Fibroblast of lung (primary cell): ENCODE results near the gene NUB1. TPM values are rescaled to one million over a fixed set of nuclear protein-coding genes. Genes with fewer than 3 reads are reported as not detected.

ENCODE experiments used
- DNase-seq, 2 donors: peaks; one replicate each; pipeline versions ENCODE4 v3.0.0 to v3.0.0-alpha.2; 2010; ENCODE audit warnings: low read depth in 2 of 2
- H2AFZ ChIP-seq: 2 replicates; pipeline ENCODE4 v1.5.1; 2012; ENCODE audit warnings: low read length, control low read depth, inconsistent platforms
- H3K27ac ChIP-seq: 2 replicates; pipeline ENCODE4 v1.5.1; 2011; ENCODE audit warnings: low read length, control low read depth; ENCODE audit not compliant: insufficient read depth
- H3K27me3 ChIP-seq: 2 replicates; pipeline ENCODE4 v1.5.1; 2011; ENCODE audit warnings: mild to moderate bottlenecking, low read length; ENCODE audit not compliant: control insufficient read depth, insufficient read depth
- H3K36me3 ChIP-seq: 2 replicates; pipeline ENCODE4 v1.5.1; 2011; ENCODE audit warnings: low read length; ENCODE audit not compliant: control insufficient read depth, insufficient read depth
- H3K4me1 ChIP-seq: 2 replicates; pipeline ENCODE4 v1.5.1; 2011; ENCODE audit warnings: low read length; ENCODE audit not compliant: control insufficient read depth, insufficient read depth; ENCODE audit errors: extremely low read depth
- H3K4me2 ChIP-seq: 2 replicates; pipeline ENCODE4 v1.5.1; 2011; ENCODE audit warnings: low read length, control low read depth; ENCODE audit not compliant: insufficient read depth; ENCODE audit errors: extremely low read depth
- H3K4me3 ChIP-seq, 4 experiments: fragments of 200-600 bp in 1 of 4; sonication (generic) in 1 of 4; replicated peaks in 1 of 4; 2 replicates each; pipeline ENCODE4 v1.5.1; 2011 to 2016; ENCODE audit warnings: low read length in 4 of 4, low read depth in 3 of 4, mild to moderate bottlenecking in 3 of 4, control low read depth in 2 of 4, inconsistent platforms in 1 of 4, mixed read lengths in 1 of 4; ENCODE audit not compliant: insufficient read depth in 1 of 4; ENCODE audit errors: control extremely low read depth in 1 of 4
- H3K79me2 ChIP-seq: 2 replicates; pipeline ENCODE4 v1.5.1; 2012; ENCODE audit warnings: mild to moderate bottlenecking, low read length, inconsistent platforms; ENCODE audit not compliant: control insufficient read depth, insufficient read depth
- H3K9ac ChIP-seq: 2 replicates; pipeline ENCODE4 v1.5.1; 2011; ENCODE audit warnings: mild to moderate bottlenecking, low read length, control low read depth; ENCODE audit not compliant: insufficient read depth
- H3K9me3 ChIP-seq: 2 replicates; pipeline ENCODE4 v1.5.1; 2012; ENCODE audit warnings: low read depth, low read length; ENCODE audit not compliant: control insufficient read depth, insufficient read depth
- H4K20me1 ChIP-seq: 2 replicates; pipeline ENCODE4 v1.5.1; 2011; ENCODE audit warnings: low read length; ENCODE audit not compliant: control insufficient read depth, insufficient read depth; ENCODE audit errors: extremely low read depth
- EZH2 ChIP-seq: IDR thresholded peaks from 2 replicates; pipeline ENCODE4 v1.5.1; 2012; ENCODE audit warnings: low read length, control low read depth, mild to moderate bottlenecking; ENCODE audit errors: missing control alignments
- polyA plus RNA-seq, 2 donors: library from polyadenylated mRNA; depleted of rRNA in 1 of 2; stranded (reverse) in 1 of 2; unstranded in 1 of 2; fragments of >200 nt; gene quantifications; 2 replicates each; pipeline ENCODE4 v1.2.1, GENCODE V29; 2011 to 2012; ENCODE audit warnings: missing spikeins in 1 of 2
- total RNA-seq: library from RNA; depleted of rRNA; stranded (reverse); fragments of >200 nt; gene quantifications from 2 replicates; pipeline ENCODE4 v1.2.1, GENCODE V29; 2014
- TF ChIP-seq, protein P1 (sequence below), 2 donors: IDR thresholded peaks in 1 of 2; conservative IDR thresholded peaks in 1 of 2; 1 replicate in 1 of 2; 2 replicates in 1 of 2; pipeline ENCODE4 v1.5.1; 2011 to 2012; ENCODE audit warnings: low read length in 2 of 2, control low read depth in 1 of 2, inconsistent platforms in 1 of 2, low read depth in 1 of 2, mild to moderate bottlenecking in 1 of 2

Gene NUB1
- total and polyA plus RNA-seq, 2 donors (not counting 1 experiment from before 2014, with no cell fraction given): 44.4 to 77.7 TPM

DNA sequence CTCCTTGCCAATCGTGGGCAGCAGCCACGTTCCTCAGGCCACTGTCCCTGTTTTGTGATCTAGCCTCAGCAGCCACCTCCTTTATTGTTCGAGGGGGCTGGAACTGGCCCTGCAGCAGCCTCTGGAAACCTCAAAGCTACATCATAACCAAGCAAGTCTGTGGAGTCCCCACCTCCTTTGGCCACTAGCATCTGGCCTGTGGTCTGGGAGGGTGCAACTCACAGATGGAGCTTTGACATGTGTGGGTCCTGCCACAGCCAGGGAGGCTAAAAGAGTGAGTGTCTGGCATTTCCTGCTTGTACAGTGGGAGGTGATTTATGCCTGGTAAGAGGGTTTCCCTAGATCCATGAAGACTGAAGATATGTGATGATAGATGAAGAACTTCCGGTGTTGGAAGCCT, 32.3 kb upstream of the NUB1 start:
- Histone ChIP-seq H3K9ac (no peak overlapping the region), H3K9me3 (no peaks in the 10 kb centered on the region), H3K4me1 (peaks cover 17% of the 10 kb centered on the region), H3K79me2 (no peaks in the 10 kb centered on the region), H3K27ac (no peak overlapping the region), H3K27me3 (peaks cover 4% of the 10 kb centered on the region), H4K20me1 (no peaks in the 10 kb centered on the region), H3K36me3 (no peaks in the 10 kb centered on the region), H3K4me3 (no peak overlapping the region), H3K4me2 (no peak overlapping the region), H2AFZ (no peak overlapping the region)
- TF ChIP-seq, protein P1, sequence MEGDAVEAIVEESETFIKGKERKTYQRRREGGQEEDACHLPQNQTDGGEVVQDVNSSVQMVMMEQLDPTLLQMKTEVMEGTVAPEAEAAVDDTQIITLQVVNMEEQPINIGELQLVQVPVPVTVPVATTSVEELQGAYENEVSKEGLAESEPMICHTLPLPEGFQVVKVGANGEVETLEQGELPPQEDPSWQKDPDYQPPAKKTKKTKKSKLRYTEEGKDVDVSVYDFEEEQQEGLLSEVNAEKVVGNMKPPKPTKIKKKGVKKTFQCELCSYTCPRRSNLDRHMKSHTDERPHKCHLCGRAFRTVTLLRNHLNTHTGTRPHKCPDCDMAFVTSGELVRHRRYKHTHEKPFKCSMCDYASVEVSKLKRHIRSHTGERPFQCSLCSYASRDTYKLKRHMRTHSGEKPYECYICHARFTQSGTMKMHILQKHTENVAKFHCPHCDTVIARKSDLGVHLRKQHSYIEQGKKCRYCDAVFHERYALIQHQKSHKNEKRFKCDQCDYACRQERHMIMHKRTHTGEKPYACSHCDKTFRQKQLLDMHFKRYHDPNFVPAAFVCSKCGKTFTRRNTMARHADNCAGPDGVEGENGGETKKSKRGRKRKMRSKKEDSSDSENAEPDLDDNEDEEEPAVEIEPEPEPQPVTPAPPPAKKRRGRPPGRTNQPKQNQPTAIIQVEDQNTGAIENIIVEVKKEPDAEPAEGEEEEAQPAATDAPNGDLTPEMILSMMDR (conservative IDR thresholded peaks at IDR 0.05 in 1 of 2, IDR thresholded peaks at IDR 0.05 in 1 of 2; ENCODE audit: low read depth in 1 of 2, low read length in 2 of 2): no peak
- no peak for TF ChIP-seq EZH2
- peak; percentile 73 to 91 for DNase-seq

DNA sequence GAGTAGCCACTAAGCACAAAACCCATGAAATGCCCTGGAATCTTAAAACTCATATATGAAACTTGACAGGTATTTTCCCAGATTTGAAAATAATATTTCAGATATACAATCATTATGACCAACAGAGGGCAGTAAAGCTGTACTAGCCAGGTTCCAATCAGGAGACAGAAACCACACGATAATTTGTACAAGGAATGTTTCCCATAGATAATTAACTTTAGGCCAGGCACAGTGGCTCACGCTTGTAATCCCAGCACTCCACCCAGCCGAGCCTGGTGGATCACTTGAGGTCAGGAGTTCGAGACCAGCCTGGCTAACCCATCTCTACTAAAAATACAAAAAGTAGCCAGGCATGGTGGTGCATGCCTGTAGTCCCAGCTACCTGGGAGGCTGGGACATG, 31.0 kb upstream of the NUB1 start:
- Histone ChIP-seq H3K27me3 (no peaks in the 10 kb centered on the region), H3K79me2 (no peaks in the 10 kb centered on the region), H2AFZ (no peak overlapping the region), H3K27ac (no peak overlapping the region), H3K4me2 (no peak overlapping the region), H3K9me3 (no peaks in the 10 kb centered on the region), H3K4me3 (no peak overlapping the region), H4K20me1 (no peaks in the 10 kb centered on the region), H3K36me3 (no peaks in the 10 kb centered on the region), H3K4me1 (peaks cover 17% of the 10 kb centered on the region), H3K9ac (no peak overlapping the region)
- DNase-seq: peak in 1 of 2 donors; percentile 37
- TF ChIP-seq EZH2: no peak
- TF ChIP-seq, protein P1 (conservative IDR thresholded peaks at IDR 0.05 in 1 of 2, IDR thresholded peaks at IDR 0.05 in 1 of 2; ENCODE audit: low read depth in 1 of 2, low read length in 2 of 2): peak; percentile 8 to 43

DNA sequence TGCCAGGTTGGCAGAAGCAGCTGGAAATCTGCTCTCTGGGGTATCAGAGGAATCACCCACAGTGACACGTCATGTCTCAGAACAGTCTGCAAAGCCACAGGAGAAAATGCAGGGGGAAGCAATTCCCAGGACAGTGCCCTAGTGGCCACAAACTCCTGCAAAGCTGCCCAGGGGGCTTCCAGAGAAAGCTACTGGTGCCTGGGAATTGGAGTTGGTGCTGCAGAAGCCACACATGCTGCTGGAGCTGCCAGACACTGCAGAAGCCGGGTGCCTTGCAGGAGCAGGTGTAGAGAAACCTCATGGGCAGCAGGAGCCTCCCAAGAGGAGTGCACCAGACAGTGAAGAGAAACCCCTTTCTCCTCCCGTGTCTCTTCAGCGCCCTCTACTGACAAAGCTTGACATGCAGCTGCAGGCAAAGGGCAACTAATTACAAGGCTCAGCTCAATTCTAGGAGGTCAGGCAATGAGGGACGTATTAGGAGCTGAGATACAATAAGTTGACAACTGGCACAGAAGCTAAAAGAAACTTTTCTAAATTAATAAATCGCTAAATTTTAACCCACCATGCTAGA, 30.2 kb upstream of the NUB1 start:
- Histone ChIP-seq H3K9me3 (no peaks in the 10 kb centered on the region), H3K4me2 (no peak overlapping the region), H2AFZ (no peak overlapping the region), H3K9ac (no peak overlapping the region), H4K20me1 (no peaks in the 10 kb centered on the region), H3K27ac (no peak overlapping the region), H3K79me2 (no peaks in the 10 kb centered on the region), H3K27me3 (no peaks in the 10 kb centered on the region), H3K4me1 (peaks cover 17% of the 10 kb centered on the region), H3K36me3 (no peaks in the 10 kb centered on the region), H3K4me3 (no peak overlapping the region)
- DNase-seq: no peak
- TF ChIP-seq EZH2: no peak
- TF ChIP-seq, protein P1 (conservative IDR thresholded peaks at IDR 0.05 in 1 of 2, IDR thresholded peaks at IDR 0.05 in 1 of 2; ENCODE audit: low read depth in 1 of 2, low read length in 2 of 2): peak in 1 of 2 donors; percentile 22
